Brain microvascular endothelial cell (primary cell): ENCODE data around the gene EMP2.

Experiments used
- DNase-seq: peaks from one replicate; pipeline ENCODE4 v3.0.0-alpha.2; 2020
- H3K27ac ChIP-seq: fragments of 250-450 bp; sonication (Bioruptor Pico); 2 replicates; pipeline ENCODE4 v1.5.1; 2020; ENCODE audit warnings: mild to moderate bottlenecking, moderate library complexity
- H3K27me3 ChIP-seq: fragments of 250-450 bp; sonication (Bioruptor Pico); replicated peaks from 2 replicates; pipeline ENCODE4 v1.5.1; 2020; ENCODE audit warnings: mild to moderate bottlenecking
- H3K36me3 ChIP-seq: fragments of 250-450 bp; sonication (Bioruptor Pico); replicated peaks from 2 replicates; pipeline ENCODE4 v1.5.1; 2020; ENCODE audit warnings: mild to moderate bottlenecking
- H3K4me3 ChIP-seq: 2 replicates; pipeline ENCODE4 v1.5.1; 2011; ENCODE audit warnings: low read depth, mild to moderate bottlenecking, control low read depth, low read length, moderate library complexity
- CTCF ChIP-seq: IDR thresholded peaks from 2 replicates; pipeline ENCODE4 v1.5.1; 2011; ENCODE audit warnings: low read depth, mild to moderate bottlenecking, moderate library complexity, low read length, control low read depth, inconsistent platforms; ENCODE audit errors: missing control alignments
- in situ Hi-C: cut with HindIII; loops from 2 replicates; pipeline ENCODE4 v1.10.0; 2017; ENCODE audit warnings: low sequenced_read_pairs, low pct_ligation_motif_present

Gene EMP2, protein sequence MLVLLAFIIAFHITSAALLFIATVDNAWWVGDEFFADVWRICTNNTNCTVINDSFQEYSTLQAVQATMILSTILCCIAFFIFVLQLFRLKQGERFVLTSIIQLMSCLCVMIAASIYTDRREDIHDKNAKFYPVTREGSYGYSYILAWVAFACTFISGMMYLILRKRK

DNA sequence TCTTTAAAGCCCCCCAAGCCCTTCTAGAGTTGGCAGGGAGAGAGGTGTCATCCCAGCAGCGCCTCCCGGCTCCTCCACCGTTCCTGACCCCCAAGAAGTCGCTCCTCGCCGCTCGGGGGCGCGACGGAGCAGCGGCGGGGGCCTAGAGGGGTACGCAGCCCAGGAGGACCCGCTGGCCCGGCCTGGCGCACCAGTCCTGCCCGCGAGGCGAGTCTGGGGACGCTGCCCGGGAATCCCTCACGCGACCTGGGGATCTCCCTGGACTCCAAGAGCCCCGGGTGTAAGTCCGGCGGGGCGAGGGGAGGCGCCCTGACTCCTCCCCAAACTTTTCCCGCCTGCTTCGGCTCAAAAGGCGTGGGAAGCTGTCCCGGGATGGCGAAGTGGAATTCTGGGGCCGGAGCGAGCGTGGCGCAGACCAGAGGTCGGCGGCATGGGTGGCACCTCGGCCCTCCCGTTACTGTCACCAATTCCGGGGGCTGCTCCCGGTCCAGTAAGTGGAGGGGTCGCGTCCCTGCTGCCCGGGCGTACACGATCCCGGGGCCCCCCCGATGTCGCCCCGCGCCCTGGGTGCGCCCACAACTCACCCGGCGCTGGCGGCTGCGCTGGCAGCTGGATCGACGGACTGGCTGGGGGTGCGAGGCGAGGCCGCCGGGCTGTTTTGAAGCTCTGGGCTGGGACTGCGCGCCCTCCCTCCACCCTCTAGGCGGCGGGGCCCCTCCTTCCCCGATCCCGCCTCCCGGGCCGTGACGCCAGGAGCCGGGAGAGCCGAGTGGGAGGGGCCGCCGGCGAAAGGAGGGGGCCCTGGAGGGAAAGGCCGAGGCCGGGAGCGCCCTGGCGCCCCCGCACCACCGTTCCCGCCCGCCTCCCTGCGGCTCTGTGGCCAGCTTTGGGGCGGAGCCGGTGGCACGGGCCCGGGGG is at the start of gene EMP2:
Gene EMP2 (minus strand): TSS at position 634 of the 918 bp plus-strand sequence. CDS start 32,981 bp downstream, outside the sequence.
- Histone ChIP-seq H3K36me3 (no peaks in the 10 kb centered on the region), H3K27me3 (no peaks in the 10 kb centered on the region), H3K27ac (no peak within 1 kb of the TSS), H3K4me3 (peak within 1 kb of the TSS; percentile 82)
- in situ Hi-C loops: no loop called here
- peak; percentile 66 for TF ChIP-seq CTCF
- peak; percentile 40 for DNase-seq

GRCh38 chr16:10629592-10629963 is 49.2 kb upstream of the EMP2 start:
- no peak overlapping the region for H3K4me3 ChIP-seq
- no peak for TF ChIP-seq CTCF
- H3K27me3 ChIP-seq: no peaks in the 10 kb centered on the region
- DNase-seq: no peak
- in situ Hi-C loops: no loop called here
- H3K36me3 ChIP-seq: no peaks in the 10 kb centered on the region
- no peak overlapping the region for H3K27ac ChIP-seq

- peak; percentile 1 for DNase-seq
- in situ Hi-C loops: no loop called here
- TF ChIP-seq CTCF: no peak
- no peak overlapping the region for H3K27ac ChIP-seq
- no peaks in the 10 kb centered on the region for H3K36me3 ChIP-seq
- H3K4me3 ChIP-seq: no peak overlapping the region
- H3K27me3 ChIP-seq: no peaks in the 10 kb centered on the region
Observed at GRCh38 chr16:10625595-10626357, 45.4 kb upstream of the EMP2 start.

GRCh38 chr16:10624527-10624926 is 44.1 kb upstream of the EMP2 start:
- in situ Hi-C loops: no loop called here
- no peak for TF ChIP-seq CTCF
- Histone ChIP-seq H3K4me3 (no peak overlapping the region), H3K36me3 (no peaks in the 10 kb centered on the region), H3K27me3 (no peaks in the 10 kb centered on the region), H3K27ac (no peak overlapping the region)
- no peak for DNase-seq

DNA sequence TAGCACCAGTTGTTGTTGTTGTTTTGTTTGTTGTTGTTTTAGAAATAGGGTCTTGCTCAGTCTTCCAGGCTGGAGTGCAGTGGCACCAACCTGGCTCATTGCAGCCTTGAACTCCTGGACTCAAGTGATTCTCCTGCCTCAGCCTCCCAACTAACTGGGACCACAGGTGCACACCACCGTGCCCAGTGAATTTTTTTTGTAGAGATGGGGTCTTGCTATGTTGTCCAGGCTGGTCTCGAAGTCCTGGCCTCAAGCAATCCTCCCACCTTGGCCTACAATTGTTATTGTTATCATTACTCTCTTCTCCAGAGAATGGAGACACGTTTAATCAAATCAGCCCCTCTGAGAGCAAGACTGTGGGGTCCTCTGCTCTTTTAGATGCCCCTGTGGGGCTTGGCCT is 42.7 kb upstream of the EMP2 start:
- TF ChIP-seq CTCF: no peak

More for the DNA sequence above, 42.7 kb upstream of the EMP2 start:
- H3K27me3 ChIP-seq: no peaks in the 10 kb centered on the region
- DNase-seq: no peak
- in situ Hi-C loops: no loop called here
- H3K36me3 ChIP-seq: no peaks in the 10 kb centered on the region
- H3K27ac ChIP-seq: no peak overlapping the region
- H3K4me3 ChIP-seq: no peak overlapping the region
